HG03139 (cell line): ENCODE data around the gene CES2.
"Not testable (repeated sequence)": the region's sequence is repeated elsewhere in the genome, so short reads cannot be mapped to it uniquely, and the experiment has no call there.

Experiments used
- ATAC-seq: cut with Tn5 transposase; IDR thresholded peaks from one replicate; pipeline ENCODE4 v1.9.1; 2021; ENCODE audit not compliant: unreplicated experiment

The CES2 gene, protein sequence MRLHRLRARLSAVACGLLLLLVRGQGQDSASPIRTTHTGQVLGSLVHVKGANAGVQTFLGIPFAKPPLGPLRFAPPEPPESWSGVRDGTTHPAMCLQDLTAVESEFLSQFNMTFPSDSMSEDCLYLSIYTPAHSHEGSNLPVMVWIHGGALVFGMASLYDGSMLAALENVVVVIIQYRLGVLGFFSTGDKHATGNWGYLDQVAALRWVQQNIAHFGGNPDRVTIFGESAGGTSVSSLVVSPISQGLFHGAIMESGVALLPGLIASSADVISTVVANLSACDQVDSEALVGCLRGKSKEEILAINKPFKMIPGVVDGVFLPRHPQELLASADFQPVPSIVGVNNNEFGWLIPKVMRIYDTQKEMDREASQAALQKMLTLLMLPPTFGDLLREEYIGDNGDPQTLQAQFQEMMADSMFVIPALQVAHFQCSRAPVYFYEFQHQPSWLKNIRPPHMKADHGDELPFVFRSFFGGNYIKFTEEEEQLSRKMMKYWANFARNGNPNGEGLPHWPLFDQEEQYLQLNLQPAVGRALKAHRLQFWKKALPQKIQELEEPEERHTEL

DNA sequence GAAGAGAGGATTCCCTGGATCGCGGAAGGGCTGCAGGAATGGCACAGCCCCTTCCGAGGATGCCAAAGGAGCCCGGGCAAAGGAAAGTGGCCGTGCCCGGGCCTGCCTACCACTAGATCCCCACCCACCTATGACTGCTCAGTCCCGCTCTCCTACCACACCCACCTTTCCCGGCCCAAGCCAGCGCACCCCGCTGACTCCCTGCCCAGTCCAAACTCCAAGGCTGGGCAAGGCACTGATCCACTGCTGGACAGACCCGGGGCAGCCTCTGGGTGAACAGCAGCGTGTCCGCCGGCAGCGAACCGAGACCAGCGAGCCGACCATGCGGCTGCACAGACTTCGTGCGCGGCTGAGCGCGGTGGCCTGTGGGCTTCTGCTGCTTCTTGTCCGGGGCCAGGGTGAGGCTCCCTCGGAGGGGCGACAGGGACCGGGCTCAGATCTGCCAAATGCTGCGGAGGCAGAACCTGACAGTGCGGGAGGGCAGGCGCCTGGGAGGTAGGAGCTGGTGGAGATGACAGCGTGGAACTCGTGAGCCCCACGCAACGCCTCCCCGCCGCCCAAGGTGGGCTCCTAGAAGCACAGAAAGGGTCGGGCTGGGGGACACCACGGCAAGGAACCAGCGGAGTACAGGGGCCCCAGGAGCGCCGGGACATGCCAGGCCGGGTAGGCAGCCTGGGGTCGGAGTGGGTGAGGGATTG lies at the start of gene CES2:
Gene CES2, plus strand, starts transcription at position 203 of the 698 bp plus-strand sequence. Its CDS starts 120 bp downstream, at position 323.
- no peak for ATAC-seq

DNA sequence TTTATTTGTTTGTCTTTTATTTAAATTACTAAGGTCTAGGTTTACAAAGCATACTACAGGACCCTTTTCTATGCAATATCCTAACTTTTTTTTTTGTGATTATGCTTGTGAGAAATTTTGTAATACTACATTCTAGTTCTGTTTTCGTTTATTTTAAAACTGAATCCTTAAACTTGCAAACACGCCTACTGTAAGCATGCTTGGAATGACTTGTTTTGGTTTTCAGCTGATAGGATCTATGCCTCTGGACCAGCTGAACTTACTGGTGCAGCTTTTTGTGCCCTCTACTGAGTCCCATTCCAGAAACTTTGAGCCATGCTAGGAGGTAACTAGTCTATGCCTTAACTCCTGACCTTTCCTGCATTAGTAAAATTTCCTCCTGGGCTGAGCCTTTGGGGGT lies 49.0 kb upstream of the CES2 start:
- ATAC-seq = no peak

DNA sequence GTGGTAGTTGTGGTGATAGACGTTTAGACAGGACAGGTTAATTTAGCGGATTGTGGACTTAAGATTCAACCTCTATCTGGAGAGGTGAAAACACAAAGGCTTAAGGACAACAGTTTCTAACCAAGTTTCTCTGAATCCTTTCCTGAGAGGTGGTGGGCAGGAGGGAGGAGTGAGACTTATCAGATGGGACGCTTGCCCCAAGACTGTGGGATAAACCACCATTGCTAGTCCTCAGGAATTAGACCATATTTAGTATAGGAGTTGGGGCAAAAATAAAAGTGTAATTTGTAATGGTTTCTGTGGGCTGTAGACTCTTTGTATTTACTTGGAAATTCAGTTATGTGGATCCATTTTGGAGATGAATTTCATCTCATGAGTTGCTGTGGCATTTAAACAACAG lies 48.4 kb upstream of the CES2 start:
- ATAC-seq = no peak

DNA sequence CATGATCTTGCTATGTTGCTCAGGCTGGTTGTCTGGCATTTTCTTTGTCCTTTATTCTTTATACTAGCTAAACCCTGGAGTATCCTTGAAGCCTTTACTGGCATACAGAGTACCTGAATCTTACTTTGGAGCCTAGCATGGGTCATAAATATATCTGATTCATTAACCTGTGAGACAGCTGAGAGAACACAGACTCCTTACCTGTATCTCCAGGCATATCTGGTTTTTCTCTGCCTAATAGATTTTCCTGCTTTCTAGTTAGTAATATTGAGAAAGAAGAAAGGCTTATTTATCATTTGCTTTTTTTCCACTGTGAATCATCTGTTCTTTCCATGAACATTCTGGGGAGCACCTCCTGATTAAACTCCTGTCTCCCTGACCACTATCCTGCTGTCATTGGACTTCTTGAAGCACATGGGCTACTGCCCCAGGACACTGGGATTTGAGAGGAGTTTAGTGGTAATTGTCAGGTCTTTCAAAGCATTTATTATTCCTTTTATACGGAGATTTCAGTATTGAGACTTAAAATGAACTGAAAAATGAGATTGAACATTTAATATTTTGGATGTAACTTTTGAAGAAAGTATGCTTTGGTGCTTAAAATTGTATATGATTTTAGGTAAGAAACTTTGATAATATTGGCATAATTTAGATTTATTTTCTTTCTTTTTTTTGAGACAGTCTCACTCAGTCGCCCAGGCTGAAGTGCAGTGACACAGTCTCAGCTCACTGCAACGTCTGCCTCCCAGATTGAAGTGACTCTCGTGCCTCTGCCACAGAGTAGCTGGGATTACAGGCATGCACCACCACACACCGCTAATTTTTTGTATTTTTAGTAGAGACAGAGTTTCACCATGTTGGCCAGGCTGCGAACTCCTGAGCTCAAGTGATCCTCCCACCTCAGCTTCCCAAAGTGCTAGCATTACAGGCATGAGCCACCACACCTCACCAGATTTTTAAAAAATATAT lies 46.4 kb upstream of the CES2 start:
- ATAC-seq = no peak

DNA sequence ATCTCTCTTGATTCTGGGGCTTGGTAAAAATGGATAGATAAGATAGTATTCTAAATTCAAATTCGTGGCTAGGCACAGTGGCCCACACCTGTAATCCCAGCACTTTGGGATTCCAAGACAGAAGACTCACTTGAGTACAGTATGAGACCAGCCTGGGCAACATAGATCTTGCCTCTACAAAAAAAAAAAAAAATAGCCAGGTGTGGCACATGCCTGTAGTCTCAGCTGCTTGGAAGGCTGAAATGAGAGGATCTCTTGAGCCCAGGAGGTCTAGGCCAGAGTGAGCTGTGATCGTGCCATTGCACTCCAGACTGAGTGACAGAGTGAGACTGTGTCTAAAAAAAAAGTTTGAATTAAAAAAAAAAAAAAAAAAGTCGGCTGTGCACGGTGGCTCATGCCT lies 45.7 kb upstream of the CES2 start:
- no peak for ATAC-seq

DNA sequence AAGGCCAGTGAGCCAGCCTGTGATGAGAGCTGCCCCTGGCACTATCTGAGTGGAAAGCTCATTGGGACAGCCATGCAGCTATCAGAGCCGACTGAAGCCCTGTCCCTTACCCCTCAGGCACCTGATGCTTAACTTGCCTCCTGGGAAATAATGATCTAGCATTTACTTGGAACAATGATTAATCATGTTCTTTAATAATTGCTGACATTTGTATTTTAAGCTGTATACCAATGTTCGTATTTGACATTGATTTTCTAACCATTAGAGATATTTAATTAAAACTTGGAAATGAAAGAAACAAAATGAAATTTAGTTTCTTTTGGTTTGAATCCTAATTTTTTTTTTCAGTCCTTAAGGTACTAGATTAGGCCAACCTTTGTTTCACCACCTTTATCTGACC lies 44.5 kb upstream of the CES2 start:
- ATAC-seq = no peak

DNA sequence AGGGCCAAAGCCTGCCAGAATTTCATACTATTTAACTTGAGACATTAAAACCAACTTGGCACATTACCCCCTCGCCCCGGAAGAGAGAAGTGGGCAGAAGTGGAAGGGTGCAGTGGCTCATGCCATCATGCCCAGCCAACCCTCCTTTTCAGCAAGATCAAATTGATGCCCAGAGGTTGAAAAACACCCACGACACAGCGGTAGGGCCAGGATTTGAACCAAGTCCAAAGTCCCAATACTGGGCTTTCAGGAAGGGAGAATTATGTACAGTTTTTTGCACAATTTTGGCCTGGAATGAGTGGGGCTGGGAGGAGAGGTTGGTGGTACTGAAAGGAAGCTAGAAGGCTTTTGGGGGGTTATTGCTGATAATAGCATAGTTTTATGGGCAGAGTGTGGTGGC lies 44.0 kb upstream of the CES2 start:
- ATAC-seq = no peak

DNA sequence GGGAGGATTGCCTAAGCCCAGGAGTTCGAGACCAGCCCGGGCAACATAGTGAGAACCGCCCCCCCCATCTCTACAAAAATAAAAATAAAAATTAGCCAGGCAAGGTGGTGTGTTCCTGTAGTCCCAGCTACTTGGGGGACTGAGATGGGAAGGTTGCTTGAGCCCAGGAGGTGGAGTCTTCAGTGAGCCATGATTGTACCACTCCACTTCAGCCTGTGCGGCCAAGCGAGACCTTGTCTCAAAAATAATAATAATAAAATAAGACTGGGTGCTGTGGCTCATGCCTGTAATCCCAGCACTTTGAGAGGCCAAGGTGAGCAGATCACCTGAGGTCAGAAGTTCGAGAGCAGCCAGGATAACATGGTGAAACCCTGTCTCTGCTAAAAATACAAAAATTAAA lies 43.5 kb upstream of the CES2 start:
- no peak for ATAC-seq

DNA sequence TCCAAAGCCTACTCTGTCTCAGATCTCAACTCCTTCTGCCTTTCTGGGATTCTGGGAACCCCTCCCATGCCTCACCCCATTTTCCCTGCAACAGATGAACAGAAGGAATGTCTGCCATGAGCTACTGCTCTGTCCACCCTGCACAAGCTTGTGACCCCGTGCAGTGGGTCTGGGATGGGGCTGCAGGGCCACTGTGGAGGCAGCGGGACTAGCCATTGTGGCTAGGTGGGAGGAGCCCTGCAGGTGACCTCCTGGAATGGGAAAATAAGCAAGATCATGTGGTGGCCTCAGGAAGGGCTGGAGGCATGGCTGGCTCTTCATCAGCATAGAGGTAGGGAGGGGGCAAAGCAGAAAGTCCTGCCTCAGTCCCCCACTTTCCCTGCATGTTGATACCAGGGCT lies 41.3 kb upstream of the CES2 start:
- no peak for ATAC-seq

DNA sequence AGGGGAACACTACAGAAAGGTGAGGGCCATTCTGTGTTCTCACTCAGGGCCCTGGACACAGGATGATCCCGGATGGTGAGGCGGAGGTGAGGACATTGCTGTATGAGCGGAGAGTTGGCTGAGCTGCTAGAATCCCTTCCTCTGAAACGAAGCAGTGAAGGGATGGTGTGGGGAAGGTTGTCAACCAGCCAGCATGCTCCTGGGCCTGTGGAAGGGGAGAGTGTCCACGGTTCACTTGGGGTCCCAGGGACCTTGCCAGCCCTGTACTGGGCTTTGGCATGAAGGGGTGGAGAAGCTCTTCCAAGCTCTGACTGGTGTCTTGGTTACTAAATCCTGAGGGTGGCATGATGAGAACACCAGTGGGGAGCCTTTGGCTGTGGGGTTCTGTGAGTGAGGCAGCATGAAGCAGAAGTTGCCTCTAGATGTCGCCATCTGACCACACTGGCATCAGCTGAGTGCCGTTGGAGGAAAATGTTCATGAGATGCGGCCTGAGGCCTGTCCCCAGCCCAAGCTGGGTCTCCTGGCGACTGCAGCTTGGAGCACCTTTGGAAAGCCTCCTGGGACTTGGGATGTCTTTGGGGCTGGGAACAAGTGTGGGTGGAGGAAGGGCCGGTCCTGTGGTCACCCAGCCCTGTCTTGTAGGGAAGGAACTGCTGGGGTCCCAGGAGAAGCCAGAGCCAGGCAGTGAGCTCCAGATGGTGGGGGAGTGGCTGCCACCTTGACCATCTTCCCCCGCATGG lies 40.2 kb upstream of the CES2 start:
- ATAC-seq = no peak

DNA sequence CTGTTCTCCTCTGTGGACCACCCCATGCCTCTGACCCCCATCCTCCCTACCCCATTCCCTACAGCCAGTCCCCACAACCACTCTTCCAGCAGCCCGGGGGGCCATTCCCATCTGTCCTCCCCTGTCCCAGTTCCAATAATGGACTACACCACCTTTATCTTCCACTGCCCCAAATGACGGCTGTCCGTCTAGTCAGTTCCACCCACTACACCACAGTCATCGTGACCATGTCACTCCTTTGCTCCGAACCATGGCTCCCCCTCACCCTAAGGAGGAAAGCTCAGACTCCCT lies 39.7 kb upstream of the CES2 start:
- ATAC-seq = no peak

DNA sequence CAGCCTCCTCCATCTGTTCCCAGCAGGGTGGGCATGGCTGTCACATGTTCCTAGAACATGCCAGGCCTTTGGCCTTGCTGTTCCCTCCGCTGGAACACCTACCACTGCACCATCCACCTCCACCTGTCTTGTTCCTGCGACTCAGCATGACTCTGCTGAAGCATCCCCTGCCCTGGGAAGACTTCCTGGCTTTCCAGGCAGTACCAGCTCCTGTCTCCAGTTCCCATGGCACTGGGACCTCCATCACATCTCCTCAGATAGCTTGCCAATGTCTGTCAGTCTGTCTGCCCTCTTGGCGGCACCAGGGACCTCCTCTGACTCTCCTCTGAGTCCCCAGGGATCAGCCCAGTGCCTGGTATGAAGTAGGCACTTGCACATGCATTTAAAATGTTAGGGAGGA lies 39.3 kb upstream of the CES2 start:
- no peak for ATAC-seq

DNA sequence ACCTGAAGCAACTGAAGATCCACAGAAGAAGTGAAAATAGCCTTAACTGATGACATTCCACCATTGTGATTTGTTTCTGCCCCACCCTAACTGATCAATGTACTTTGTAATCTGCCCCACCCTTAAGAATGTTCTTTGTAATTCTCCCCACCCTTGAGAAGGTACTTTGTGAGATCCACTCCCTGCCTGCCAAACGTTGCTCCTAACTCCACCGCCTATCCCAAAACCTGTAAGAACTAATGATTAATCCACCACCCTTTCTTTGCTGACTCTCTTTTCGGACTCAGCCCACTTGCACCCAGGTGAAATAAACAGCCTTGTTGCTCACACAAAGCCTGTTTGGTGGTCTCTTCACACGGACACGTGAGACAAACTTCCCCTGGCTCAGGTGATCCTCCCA lies 38.6 kb upstream of the CES2 start:
- not testable (repeated sequence) for ATAC-seq

DNA sequence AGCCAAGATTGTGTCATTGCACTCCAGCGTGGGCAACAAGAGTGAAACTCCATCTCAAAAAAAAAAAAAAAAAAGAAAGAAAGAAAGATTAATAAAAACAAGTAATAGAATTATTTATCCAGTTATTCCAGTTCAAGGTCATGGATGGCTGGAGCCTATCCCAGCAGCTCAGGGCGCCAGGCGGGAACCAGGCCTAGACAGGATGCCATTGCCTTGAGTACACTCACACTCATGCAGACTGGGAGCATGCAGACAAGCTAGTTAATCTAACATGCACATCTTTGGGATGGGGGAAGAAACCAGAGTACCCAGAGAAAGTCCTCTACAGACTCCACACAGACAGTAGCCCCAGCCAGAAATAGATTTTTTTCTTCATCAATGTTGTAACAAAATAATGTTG lies 37.1 kb upstream of the CES2 start:
- no peak for ATAC-seq

DNA sequence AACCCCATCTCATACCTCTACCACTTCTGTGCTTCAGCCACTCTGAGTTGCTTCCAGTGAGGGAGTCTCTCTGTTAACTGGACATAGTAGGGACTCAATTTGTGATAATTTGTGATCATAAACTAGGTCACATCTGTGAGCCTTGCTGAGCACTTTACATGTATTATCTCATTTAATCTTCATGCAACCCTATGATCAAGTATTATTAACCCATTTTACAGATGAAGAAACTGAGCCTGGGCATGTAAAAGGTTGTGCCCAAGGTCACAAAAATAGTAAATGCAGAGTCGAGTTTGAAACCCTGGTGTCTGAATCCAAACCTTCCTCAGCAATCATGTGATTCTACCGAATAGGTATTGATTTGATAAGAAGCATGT lies 36.4 kb upstream of the CES2 start:
- no peak for ATAC-seq

DNA sequence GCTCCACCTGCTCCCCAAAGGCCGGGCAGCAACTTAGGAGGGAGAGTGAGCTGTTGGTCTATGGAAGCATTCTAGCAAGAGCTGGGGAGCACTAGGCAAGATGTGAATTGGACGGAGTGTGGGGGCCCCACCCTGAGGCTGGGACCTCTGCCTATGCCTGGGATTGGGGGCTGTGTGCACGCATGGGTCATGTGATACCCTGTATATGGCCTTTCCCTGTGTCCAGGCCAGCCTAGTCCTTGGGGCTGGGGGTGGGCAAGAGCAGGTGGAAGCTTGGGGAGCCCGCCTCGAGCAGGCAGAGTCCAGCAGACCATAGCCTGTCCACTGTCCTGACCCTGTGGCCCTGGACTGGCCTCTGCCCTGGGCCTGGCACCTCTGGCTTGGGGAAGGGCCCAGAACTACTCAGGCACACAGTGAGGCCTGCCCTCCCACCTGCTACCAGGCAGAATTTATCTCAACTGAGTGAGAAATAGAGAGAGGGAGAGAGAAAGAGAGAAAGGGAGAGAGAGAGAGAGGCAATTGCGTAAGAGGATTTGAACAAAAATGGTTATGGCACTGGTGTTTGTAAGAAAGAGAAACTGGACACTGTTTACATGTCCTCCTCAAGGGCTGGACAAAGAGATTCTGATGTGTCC lies 35.9 kb upstream of the CES2 start:
- no peak for ATAC-seq

DNA sequence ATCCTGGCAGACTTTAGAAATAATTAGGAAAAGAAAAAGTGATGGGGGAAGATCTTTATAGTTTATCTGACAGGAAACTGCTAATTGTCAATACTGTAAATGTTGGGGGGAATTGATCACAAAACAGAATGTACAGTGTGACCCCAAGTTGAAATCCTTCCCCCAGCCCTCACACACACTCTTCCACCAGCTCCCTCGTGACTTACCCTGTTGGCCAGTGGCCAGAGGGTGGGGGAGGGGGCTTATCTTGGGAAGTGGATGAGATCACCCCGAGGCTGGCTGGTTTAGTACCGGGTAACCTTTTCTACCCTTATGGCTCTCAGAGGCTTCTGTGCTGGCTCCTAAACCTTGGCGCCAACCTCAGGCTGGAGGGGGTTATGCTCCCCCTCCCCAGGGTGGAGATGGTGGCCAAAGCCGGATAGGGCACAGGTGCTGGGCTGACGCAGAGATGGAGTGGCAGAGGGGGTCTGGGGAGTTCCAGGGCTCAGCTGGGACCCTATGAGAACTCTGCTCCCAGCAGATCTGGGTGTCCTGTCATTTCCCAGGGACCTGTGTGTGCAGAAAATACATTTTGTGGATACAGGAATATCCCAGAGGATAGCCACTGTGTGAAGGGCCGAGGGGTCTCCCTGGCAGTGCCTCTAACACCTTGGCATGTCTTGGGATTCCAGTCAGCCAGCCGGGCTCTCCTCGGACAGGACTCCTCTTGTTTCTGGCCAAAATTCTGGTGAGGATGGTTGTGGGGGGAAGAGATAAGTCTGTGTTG lies 35.2 kb upstream of the CES2 start:
- no peak for ATAC-seq

DNA sequence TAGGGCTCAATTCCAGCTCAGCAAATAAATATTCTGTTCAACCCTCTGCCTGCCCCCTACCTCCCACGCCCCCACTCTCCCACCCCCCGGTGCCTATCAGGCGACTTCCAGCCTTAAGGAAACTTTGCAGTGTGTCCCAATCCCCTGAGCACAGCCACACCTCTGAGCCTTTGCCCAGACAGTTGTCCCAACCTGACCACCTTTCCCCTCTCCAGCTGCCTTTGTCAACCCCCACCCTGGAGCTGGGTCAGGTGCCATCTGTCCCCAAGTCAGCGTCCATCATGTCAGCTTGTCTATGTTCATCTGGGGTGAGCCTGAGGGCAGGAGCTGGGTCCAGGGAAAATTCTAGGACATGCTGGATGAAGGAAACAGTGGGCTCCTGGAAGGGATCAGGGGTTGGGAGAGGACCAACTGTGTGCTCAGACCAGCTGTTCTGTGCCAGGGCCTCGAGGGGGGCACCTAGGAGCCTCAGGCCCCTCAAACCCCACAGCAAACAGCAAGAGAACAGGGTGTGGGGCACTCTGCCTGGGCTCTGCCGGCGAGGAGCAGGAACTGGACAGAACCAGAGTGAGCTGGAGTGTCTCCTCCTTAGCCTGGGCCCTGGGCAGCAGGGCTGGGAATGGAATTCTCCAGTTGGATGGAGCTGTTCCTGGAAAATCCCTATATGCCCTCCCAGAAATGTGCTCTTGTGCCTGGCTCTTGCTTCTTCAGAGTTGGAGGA lies 34.4 kb upstream of the CES2 start:
- ATAC-seq = no peak

DNA sequence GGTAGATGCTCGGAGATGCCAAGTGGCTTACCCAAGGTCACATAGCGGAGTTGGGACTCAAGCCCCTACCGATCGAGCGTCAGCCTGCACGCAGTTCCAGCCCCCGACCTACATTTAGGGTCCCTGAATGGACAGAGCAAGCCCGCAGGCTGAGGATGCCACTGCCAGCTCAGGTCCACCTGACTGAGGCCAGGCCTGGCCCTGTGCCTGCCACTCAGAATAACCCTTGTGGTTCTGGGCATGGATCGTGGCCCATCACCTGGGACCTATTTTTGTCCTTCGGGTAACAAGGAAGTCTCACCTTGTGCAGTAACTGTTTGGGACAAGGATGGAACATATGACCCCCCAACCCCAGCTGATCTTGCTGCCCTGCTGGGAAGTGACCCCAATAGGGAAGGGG lies 33.7 kb upstream of the CES2 start:
- no peak for ATAC-seq
